Measurements from ENCODE around the gene OSBPL5.
A peak's percentile ranks its signal among the peaks of the same experiment; 100 is the strongest.

Gene OSBPL5

GRCh38 chr11:3111919-3112690 is 53.0 kb downstream of the OSBPL5 start:
- Histone ChIP-seq H3K4me3 (ENCODE audit: severe bottlenecking) (no peak overlapping the region), H3K4me1 (ENCODE audit: insufficient read depth, poor library complexity, severe bottlenecking) (no peaks in the 10 kb centered on the region), H3K9me3 (ENCODE audit: severe bottlenecking) (peaks cover 18% of the 10 kb centered on the region), H3K27me3 (ENCODE audit: insufficient read depth, poor library complexity, severe bottlenecking) (no peaks in the 10 kb centered on the region), H3K27ac (ENCODE audit: poor library complexity, severe bottlenecking) (no peak overlapping the region), H3K36me3 (ENCODE audit: low read depth) (peaks cover 44% of the 10 kb centered on the region)
- no peak for TF ChIP-seq CTCF (IDR thresholded peaks at IDR 0.05; ENCODE audit: poor library complexity, severe bottlenecking)
- DNase-seq (ENCODE audit: low spot score) (no peak), ATAC-seq (ENCODE audit: low read depth) (no peak)

GRCh38 chr11:3111466-3111865 is 53.6 kb downstream of the OSBPL5 start:
- DNase-seq (ENCODE audit: low spot score) (no peak), ATAC-seq (ENCODE audit: low read depth) (no peak)
- H3K36me3 ChIP-seq (ENCODE audit: low read depth): peaks cover 40% of the 10 kb centered on the region
- H3K9me3 ChIP-seq (ENCODE audit: severe bottlenecking): peaks cover 18% of the 10 kb centered on the region
- no peaks in the 10 kb centered on the region for H3K27me3 ChIP-seq (ENCODE audit: insufficient read depth, poor library complexity, severe bottlenecking)
- H3K4me3 ChIP-seq (ENCODE audit: severe bottlenecking): no peak overlapping the region
- no peaks in the 10 kb centered on the region for H3K4me1 ChIP-seq (ENCODE audit: insufficient read depth, poor library complexity, severe bottlenecking)
- TF ChIP-seq CTCF (IDR thresholded peaks at IDR 0.05; ENCODE audit: poor library complexity, severe bottlenecking): no peak
- no peak overlapping the region for H3K27ac ChIP-seq (ENCODE audit: poor library complexity, severe bottlenecking)

DNA sequence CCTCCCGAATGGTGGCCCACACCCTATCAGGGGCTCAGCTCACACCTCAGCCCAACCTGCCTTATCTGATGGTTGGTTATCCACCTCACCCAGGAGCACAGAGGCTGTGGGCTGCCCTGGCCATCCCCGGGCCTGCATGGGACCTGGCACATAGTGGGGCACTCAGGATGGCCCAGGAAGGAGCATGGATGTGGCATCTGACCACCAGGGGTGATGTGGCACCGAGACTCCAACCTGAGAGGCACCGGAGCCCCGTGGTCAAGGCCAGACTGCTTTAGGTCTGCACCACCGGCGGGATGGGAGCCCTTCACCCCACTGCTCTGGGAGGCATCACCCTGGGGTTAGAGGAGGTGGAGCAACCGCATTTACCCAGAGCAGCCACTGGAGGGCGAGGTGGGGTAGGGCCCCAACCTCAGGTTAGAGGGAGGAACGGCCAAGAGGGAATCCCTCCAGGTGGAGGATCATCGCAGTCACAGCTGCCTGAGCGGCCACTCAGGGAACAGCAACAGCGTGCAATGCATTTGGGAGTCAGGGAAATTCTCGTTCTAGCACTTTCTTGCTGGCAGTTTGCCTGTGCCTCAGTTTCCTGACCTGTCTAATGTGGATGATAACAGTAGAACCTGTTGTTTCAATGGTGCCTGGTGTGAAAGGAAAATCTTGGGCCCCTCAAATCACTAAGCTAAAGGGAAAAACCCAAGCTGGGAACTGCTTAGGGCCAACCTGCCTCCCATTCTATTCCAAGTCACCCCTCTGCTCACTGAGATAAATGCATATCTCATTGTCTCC is 55.0 kb downstream of the OSBPL5 start:
- Histone ChIP-seq H3K36me3 (ENCODE audit: low read depth) (peaks cover 26% of the 10 kb centered on the region), H3K27ac (ENCODE audit: poor library complexity, severe bottlenecking) (no peak overlapping the region), H3K4me3 (ENCODE audit: severe bottlenecking) (no peak overlapping the region), H3K27me3 (ENCODE audit: insufficient read depth, poor library complexity, severe bottlenecking) (no peaks in the 10 kb centered on the region), H3K9me3 (ENCODE audit: severe bottlenecking) (peaks cover 14% of the 10 kb centered on the region), H3K4me1 (ENCODE audit: insufficient read depth, poor library complexity, severe bottlenecking) (no peaks in the 10 kb centered on the region)
- ATAC-seq (ENCODE audit: low read depth): peak; percentile 68
- peak; percentile 52 for DNase-seq (ENCODE audit: low spot score)
- peak; percentile 53 for TF ChIP-seq CTCF (IDR thresholded peaks at IDR 0.05; ENCODE audit: poor library complexity, severe bottlenecking)

GRCh38 chr11:3109434-3109833 is 55.7 kb downstream of the OSBPL5 start:
- no peak overlapping the region for H3K4me3 ChIP-seq (ENCODE audit: severe bottlenecking)
- no peaks in the 10 kb centered on the region for H3K27me3 ChIP-seq (ENCODE audit: insufficient read depth, poor library complexity, severe bottlenecking)
- H3K36me3 ChIP-seq (ENCODE audit: low read depth): peaks cover 22% of the 10 kb centered on the region
- DNase-seq (ENCODE audit: low spot score) (no peak), ATAC-seq (ENCODE audit: low read depth) (no peak)
- peaks cover 9% of the 10 kb centered on the region for H3K9me3 ChIP-seq (ENCODE audit: severe bottlenecking)
- H3K4me1 ChIP-seq (ENCODE audit: insufficient read depth, poor library complexity, severe bottlenecking): no peaks in the 10 kb centered on the region
- TF ChIP-seq CTCF (IDR thresholded peaks at IDR 0.05; ENCODE audit: poor library complexity, severe bottlenecking): no peak
- H3K27ac ChIP-seq (ENCODE audit: poor library complexity, severe bottlenecking): no peak overlapping the region
